Measurements from ENCODE around the gene ATP6V0C.

GRCh38 chr16:2468725-2469398, 44.9 kb upstream of the ATP6V0C start:
- TF ChIP-seq CTCF (IDR thresholded peaks at IDR 0.05) (no peak), POLR2AphosphoS5 (IDR thresholded peaks at IDR 0.05) (no peak)

Data from prostate gland (tissue), 2 donors.